HG03175 (cell line): Measurements from ENCODE around the gene FAM118B.

ENCODE experiments used
- ATAC-seq: cut with Tn5 transposase; IDR thresholded peaks from one replicate; pipeline ENCODE4 v1.9.1; 2021; ENCODE audit warnings: mild to moderate bottlenecking, moderate library complexity; ENCODE audit not compliant: unreplicated experiment

FAM118B gene

GRCh38 chr11:126267650-126268049 is 56.1 kb downstream of the FAM118B start:
- ATAC-seq: no peak

DNA sequence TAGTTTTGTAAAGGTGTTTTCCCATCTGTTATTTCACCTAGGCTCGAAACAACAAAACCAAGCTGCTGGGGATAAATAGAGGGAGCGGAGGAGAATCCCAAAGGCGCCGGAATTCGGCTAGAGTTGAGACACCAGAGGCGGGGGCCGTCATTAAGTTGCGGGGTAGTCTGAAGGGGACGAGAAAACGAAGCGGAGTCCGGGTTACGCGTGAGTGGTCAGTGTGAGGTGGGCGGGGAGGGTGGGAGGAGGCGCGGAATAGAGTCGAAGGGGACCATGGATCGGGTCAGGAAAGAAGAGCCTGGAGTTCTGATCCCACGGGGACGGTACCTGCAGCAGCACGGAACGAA is 56.8 kb downstream of the FAM118B start:
- ATAC-seq: peak; percentile 3

GRCh38 chr11:126268708-126269579 is 57.4 kb downstream of the FAM118B start, which contains the start of the genes FOXRED1 and SRPRA:
Gene FOXRED1 (plus strand): TSS chr11:126269154. CDS start chr11:126269207, 53 bp downstream.
Gene SRPRA (minus strand): TSS chr11:126268895. CDS start chr11:126268804, 91 bp downstream.
- ATAC-seq: peak; percentile 99

GRCh38 chr11:126277322-126277721 is 65.7 kb downstream of the FAM118B start:
- no peak for ATAC-seq

- no peak for ATAC-seq
Observed at GRCh38 chr11:126277780-126278179, 66.2 kb downstream of the FAM118B start.

GRCh38 chr11:126279191-126279590 is 67.6 kb downstream of the FAM118B start:
- ATAC-seq: no peak

DNA sequence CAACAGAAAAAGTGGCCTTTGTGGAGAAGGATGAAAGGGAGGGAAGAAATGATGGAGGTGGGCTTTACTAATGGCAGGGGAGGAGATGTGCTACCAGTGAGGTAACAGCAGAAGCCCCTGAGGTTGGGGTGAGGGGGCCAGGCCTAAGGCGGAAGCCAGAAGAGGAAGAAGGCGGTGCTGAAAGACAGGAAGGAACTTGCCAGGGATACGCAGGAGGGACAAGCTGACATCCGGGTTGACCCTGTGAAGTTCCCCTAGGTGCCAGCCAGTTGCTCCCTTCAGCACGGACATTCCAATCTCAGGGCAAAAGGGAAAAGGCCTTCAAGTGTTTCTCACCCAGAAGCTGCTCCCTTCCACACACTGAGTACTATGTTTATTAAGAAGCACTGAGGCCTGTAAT is 69.0 kb downstream of the FAM118B start:
- ATAC-seq: no peak

GRCh38 chr11:126281245-126281644 is 69.7 kb downstream of the FAM118B start:
- no peak for ATAC-seq

GRCh38 chr11:126281666-126282175 is 70.1 kb downstream of the FAM118B start:
- no peak for ATAC-seq

DNA sequence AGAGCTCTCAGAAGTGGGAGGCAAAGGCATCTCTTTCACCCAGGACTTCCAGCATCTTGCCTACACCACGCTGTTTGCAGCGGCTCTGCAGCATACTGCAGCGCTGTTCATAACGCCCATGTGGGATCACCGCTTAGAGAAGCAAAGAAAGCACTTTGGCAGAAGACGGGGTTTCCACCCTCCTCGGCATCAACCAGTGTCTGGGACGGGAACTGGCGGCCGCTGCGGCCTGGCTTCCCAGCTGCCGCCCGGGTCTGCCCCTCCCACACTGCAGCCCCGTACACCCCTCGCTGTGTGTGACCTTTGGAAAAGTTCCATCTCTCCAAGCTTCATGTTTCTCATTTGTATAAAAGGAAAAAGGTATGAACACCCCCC is 70.8 kb downstream of the FAM118B start:
- peak; percentile 29 for ATAC-seq

DNA sequence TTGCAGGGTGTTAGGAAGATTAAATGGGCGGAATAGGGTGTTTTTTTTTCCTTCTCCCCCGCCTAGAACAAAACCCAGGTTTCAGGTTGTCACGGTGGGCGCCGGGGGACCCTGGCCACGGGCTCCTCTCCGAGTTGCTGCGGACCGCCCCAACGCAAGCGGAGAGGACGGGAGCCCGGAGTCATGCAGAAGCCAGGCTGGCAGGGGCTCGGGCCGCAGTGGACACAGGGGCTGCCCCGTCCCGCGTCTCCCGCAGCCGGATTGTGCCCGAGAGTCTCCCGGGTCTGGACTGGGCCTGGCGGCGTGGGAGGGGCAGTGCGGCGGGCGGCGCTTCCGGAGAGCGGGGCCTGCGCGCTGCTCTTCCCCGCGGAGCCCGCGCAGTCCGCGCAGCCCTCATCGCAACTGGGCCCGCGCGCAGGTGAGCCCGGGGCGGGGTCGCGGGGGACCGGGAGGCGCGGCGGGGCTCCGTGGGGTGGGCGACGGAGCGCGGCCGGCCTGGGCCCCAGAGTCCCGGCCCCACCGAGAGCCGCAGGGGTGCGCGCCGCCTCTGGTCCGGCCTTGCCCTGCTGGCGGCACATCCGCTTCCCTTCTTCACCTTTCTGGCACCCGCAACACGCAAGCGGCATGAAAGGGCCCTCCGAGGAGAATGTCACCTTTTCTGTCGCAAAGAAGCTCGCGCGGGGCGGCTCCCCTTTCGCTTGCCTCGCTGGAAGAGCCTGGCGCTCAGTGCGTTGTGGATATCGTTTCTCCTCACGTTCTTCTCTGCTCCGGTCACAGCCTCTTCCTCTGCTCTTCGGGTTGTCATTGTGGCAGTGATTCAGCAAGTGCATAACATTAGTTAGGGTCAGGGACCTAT is 71.4 kb downstream of the FAM118B start, which contains the start of gene TIRAP:
Gene TIRAP (plus strand): TSS at position 358 of the 856 bp plus-strand sequence. CDS start 7,802 bp downstream, outside the sequence.
- ATAC-seq: peak; percentile 65

DNA sequence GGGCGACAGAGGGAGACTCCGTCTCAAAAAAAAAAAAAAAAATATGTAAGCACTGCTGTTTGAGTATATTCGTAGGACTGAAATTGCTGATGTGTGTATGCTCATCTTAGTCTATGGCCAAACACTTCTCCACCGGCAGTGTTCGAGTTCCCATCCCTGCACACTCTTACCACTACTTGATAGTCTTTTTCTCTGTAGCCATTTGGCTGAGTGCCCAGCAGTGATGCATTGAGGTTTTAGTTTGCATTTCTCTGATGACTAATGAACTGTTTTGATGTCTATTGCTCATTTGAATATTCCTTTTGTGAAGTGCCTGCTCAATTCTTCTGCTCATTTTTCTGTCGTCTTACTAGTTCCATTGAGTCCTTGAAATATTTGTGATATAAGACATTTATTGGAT is 73.2 kb downstream of the FAM118B start:
- peak; percentile 43 for ATAC-seq

GRCh38 chr11:126288237-126288636 is 76.7 kb downstream of the FAM118B start:
- no peak for ATAC-seq

DNA sequence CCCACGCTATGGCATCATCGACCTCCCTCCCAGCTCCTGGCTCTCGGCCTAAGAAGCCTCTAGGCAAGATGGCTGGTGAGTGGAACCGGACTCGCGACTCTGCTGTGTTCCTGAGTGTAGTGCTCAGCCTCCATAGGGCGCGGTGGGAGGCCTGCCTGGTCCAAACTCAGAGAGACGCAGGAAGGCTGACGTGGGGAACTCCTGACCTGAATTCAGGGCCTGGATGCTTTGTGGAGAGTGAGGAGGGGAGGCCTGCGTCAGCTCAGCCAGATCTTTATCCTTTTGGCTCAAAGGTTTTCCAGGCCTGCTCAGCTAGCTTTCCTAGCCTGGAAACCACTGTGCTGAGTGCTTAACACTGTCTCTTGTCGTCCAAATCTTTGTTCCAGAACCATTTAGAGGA is 79.3 kb downstream of the FAM118B start:
- no peak for ATAC-seq

- ATAC-seq: no peak
Observed at GRCh38 chr11:126293726-126294125, 82.1 kb downstream of the FAM118B start.

DNA sequence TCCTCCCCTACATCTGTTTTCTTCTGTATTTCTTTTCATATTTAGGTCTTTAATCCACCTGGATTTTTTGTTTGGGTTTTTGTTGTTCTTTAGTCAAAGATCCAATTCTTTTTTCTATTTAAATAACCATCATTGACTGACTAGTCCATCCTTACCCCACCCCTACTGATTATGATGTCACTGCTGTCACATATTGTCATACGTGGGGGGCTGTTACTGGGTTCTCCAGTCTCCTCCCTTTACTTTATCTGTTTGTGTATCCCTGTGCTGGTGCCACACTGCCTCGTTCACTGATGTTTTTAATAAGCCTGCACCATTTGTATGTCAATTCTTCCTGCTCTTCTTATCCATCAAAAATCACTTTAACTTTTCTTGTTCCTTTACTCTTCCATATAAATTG is 85.4 kb downstream of the FAM118B start:
- no peak for ATAC-seq

DNA sequence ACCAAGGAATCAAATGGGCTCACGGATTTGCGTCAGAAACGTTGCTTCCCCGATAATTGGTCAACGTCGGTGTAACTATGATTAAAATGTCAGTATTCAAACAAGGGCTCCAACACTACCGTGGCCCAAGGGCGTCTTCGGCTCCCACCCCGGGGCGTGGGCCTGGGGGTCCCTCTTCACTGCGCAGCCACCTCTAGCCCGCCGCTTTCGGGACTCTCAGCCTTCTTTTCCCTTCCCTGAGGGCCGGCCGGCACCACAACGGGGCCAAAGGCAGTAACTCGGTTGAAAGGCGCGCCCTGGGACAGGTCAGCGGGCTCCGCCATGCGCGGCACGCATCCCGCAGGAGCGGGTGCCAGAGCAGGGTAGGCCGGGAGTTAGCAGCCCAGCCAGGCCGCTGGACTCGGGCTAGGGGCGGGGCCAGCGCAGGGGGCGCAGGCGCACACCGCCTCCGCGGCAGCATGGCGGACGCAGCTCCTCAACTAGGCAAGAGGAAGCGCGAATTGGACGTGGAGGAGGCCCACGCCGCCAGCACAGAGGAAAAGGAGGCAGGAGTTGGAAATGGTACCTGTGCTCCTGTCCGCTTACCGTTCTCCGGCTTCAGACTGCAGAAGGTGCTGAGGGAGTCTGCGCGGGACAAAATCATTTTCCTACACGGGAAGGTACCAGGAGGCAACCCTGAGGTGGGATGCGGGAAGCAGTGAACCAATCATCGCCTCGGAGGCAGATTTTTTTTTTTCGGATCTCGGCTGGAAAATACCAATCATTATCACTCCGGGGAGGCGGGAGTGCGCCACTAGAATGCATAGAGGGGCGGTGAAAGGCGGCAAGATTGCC is 92.3 kb downstream of the FAM118B start, which contains the start of gene DCPS:
Gene DCPS (plus strand): TSS at position 438 of the 834 bp plus-strand sequence. CDS start 21 bp downstream, at position 459.
- peak; percentile 90 for ATAC-seq

GRCh38 chr11:126304457-126305075 is 93.0 kb downstream of the FAM118B start:
- ATAC-seq: peak; percentile 22

DNA sequence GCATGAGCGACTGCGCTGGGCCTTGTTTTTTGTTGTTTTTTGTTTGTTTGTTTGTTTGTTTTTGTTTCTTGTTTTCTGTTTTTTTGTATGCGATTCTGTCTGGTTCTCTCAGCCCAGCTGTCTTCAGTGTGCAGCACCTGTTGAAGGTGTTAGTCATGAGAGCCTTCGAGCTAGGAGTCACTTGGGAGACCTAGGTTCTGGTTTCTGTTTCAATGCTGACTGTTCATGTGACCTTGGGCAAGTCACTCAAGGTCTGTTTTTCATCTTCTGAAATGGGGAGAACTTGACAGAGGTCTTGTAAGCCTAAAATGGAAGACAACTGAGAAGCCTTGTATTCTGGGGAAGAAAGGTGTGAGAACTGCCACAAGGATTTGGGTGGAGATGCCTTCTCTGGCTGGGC is 94.1 kb downstream of the FAM118B start:
- peak; percentile 60 for ATAC-seq

- ATAC-seq: no peak
Observed at GRCh38 chr11:126307706-126308105, 96.1 kb downstream of the FAM118B start.
